Omental fat pad (tissue), 4 donors: Measurements from ENCODE around the gene DAAM1. TPM values are rescaled to one million over a fixed set of nuclear protein-coding genes. Genes with fewer than 3 reads are reported as not detected.

Experiments
- ATAC-seq: fragments of 150-250 bp; one replicate; pipeline ENCODE4 v1.9.1; 2016; ENCODE audit warnings: mild to moderate bottlenecking, moderate library complexity; ENCODE audit not compliant: low FRiP score
- DNase-seq: peaks from one replicate; pipeline ENCODE4 v3.0.0-alpha.2; 2019; ENCODE audit warnings: low spot score
- CTCF ChIP-seq, 3 donors: fragments of 450-650 bp; IDR thresholded peaks; one replicate each; pipeline ENCODE4 v1.5.1; 2016 to 2017; ENCODE audit warnings: antibody characterized with exemption in 3 of 3, mild to moderate bottlenecking in 3 of 3, moderate library complexity in 2 of 3
- total RNA-seq, 4 donors: library from RNA; depleted of rRNA; stranded (reverse); fragments of >200 nt; gene quantifications; one replicate each; pipeline ENCODE4 v1.1.0, GENCODE V29; 2016

DAAM1 gene
- total RNA-seq, 4 donors from 2014 or later, result 49.8 to 73.6 (median 51.6) TPM

GRCh38 chr14:59175404-59175803 lies 13.1 kb upstream of the DAAM1 start:
- DNase-seq (no peak), ATAC-seq (no peak)
- no peak for TF ChIP-seq CTCF (IDR thresholded peaks at IDR 0.05)

- DNase-seq (no peak), ATAC-seq (peak; percentile 44)
Observed at GRCh38 chr14:59176765-59177164, 11.7 kb upstream of the DAAM1 start.

DNA sequence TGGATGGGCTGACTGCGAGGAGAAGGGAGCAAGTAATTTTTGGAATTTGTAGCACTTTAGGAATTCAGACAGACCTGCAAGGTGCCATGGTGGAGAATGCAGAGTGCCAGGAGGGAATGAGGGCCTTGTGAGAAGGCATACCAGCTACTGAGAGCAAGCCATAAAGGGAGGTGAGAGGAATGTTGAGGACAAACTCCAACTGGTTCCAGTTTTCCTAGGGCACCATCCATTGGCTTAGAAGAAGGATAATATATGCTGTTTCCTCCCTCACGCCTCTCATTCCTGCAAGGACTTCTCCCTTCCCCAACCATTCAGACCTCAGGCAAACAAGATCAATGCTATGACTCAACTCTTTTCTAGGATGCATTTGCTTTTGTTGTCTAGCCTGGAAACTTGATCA lies 11.2 kb upstream of the DAAM1 start:
- DNase-seq, result no peak
- ATAC-seq, result no peak
- no peak for TF ChIP-seq CTCF (IDR thresholded peaks at IDR 0.05)

More at GRCh38 chr14:59176765-59177164, 11.7 kb upstream of the DAAM1 start:
- no peak for TF ChIP-seq CTCF (IDR thresholded peaks at IDR 0.05)

DNA sequence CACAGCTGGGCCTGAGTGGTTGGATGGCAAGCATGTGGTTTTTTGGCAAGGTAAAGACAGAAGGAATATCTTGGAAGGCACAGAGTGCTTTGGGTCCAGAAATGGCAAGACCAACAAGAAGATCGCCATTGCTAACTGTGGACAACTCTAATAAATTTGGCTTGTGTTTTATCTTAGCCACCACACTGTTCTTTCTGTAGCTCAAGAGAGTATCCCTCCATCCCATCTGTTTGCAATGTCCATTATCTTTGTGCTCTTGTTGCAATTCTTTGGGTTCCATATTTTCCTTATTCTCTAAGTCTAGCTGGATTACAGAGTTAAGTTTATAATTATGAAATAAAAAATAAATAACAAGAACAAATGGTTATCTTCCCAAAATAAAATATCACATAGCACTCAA lies 6.7 kb upstream of the DAAM1 start:
- no peak for ATAC-seq
- no peak for DNase-seq
- no peak for TF ChIP-seq CTCF (IDR thresholded peaks at IDR 0.05)

DNA sequence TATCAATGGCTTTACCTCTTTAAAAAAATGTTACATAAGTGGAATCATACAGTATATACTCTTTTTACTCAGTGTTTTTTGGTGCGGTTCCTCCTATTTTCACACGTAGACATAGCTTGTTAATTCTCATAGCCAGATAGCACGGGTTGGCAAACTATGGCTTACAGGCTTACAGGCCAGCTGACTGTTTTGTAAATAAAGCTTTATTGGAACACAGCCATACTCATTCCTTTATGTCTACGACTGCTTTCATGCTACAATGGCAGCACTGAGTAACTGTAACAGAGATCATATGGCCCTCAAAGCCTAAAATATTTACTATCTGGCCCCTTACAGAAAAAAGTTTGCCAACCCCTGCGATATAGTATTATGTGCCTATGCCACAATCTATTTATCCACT lies 5.8 kb upstream of the DAAM1 start:
- DNase-seq, result no peak
- no peak for ATAC-seq
- TF ChIP-seq CTCF (IDR thresholded peaks at IDR 0.05), result no peak

- TF ChIP-seq CTCF (IDR thresholded peaks at IDR 0.05), result no peak
- ATAC-seq (no peak), DNase-seq (no peak)
Observed at GRCh38 chr14:59183150-59183549, 5.3 kb upstream of the DAAM1 start.

DNA sequence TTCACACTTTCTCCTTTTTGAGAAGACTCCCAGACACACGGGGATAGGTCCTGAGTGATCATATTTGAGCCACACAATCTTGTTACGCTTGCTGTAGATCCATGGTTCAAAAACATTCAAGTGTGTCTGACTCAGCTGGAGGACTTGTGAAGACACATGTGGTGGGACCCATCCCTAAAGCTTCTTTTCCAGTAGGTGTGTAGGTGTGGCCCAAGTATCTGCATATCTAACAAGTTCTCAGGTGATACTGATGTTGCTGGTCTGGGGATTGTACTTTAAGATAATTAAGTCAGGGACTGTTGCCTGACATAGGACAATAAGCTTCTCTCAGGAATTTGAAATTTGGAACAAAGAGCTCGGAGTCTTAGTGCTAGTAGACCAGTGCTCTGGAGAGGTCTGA lies 4.1 kb upstream of the DAAM1 start:
- TF ChIP-seq CTCF (IDR thresholded peaks at IDR 0.05), result no peak
- no peak for DNase-seq
- ATAC-seq, result no peak
